Peyer's patch (tissue), 4 donors: ENCODE measurements around the gene LONP2. TPM values are rescaled to one million over a fixed set of nuclear protein-coding genes. Genes with fewer than 3 reads are reported as not detected.

Experiments
- DNase-seq, 3 donors: peaks; one replicate each; pipeline ENCODE4 v3.0.0-alpha.2; 2017 to 2019
- H3K27ac ChIP-seq, 4 donors: fragments of 200-600 bp; sonication (generic); one replicate each; pipeline ENCODE4 v1.5.1; 2016 to 2019
- H3K27me3 ChIP-seq, 2 donors: fragments of 200-600 bp; sonication (generic); one replicate each; pipeline ENCODE4 v1.5.1; 2019
- H3K36me3 ChIP-seq, 3 donors: fragments of 200-600 bp; sonication (generic); one replicate each; pipeline ENCODE4 v1.5.1; 2016 to 2019
- H3K4me1 ChIP-seq, 4 donors: fragments of 200-600 bp; sonication (generic); one replicate each; pipeline ENCODE4 v1.5.1; 2016 to 2019
- H3K4me3 ChIP-seq, 4 donors: fragments of 200-600 bp; sonication (generic); 1 replicate in 3 of 4; 2 replicates in 1 of 4; pipeline ENCODE4 v1.5.1; 2016 to 2019; ENCODE audit warnings: mild to moderate bottlenecking in 1 of 4
- H3K9me3 ChIP-seq, 4 donors: fragments of 200-600 bp; sonication (generic); one replicate each; pipeline ENCODE4 v1.5.1; 2016 to 2019; ENCODE audit warnings: mild to moderate bottlenecking in 1 of 4
- POLR2A ChIP-seq, 2 donors: fragments of 450-650 bp; IDR thresholded peaks; one replicate each; pipeline ENCODE4 v1.5.1; 2017; ENCODE audit warnings: antibody characterized with exemption in 2 of 2, mild to moderate bottlenecking in 2 of 2, moderate library complexity in 2 of 2
- total RNA-seq, 4 donors: library from RNA; depleted of rRNA; stranded (reverse); fragments of >200 nt; gene quantifications; one replicate each; pipeline ENCODE4 v1.1.0, GENCODE V29; 2016
- TF ChIP-seq, protein P1 (sequence below), 6 experiments: fragments of 450-650 bp in 4 of 6; fragments of 200-600 bp in 2 of 6; sonication (generic) in 1 of 6; IDR thresholded peaks; one replicate each; pipeline ENCODE4 v1.5.1; 2017 to 2019; ENCODE audit warnings: antibody characterized with exemption in 6 of 6, mild to moderate bottlenecking in 3 of 6, moderate library complexity in 1 of 6

The LONP2 gene
- total RNA-seq, 4 donors from 2014 or later, result 56.7 to 104 (median 70.7) TPM

DNA sequence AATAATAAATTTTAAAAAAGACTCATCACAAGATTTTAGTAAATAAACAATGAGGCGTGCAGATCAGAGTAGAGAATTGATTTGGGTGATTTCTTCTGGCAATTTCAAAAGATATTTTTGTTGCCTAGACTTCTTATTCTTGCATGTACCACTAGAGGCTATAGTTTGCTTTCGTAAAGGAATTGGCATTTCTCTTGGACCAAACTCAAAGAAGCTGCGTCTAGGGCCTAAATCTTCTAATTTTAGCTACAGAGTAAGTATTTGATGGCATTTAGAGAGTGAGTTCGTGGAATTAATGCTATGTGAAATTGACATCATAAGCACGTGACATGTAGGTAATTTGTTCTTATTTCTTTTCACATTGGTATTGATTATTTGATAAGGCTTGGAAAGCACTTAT, 27.6 kb downstream of the LONP2 start:
- TF ChIP-seq POLR2A (IDR thresholded peaks at IDR 0.05), result no peak
- TF ChIP-seq, protein P1, sequence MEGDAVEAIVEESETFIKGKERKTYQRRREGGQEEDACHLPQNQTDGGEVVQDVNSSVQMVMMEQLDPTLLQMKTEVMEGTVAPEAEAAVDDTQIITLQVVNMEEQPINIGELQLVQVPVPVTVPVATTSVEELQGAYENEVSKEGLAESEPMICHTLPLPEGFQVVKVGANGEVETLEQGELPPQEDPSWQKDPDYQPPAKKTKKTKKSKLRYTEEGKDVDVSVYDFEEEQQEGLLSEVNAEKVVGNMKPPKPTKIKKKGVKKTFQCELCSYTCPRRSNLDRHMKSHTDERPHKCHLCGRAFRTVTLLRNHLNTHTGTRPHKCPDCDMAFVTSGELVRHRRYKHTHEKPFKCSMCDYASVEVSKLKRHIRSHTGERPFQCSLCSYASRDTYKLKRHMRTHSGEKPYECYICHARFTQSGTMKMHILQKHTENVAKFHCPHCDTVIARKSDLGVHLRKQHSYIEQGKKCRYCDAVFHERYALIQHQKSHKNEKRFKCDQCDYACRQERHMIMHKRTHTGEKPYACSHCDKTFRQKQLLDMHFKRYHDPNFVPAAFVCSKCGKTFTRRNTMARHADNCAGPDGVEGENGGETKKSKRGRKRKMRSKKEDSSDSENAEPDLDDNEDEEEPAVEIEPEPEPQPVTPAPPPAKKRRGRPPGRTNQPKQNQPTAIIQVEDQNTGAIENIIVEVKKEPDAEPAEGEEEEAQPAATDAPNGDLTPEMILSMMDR (IDR thresholded peaks at IDR 0.05), result no peak
- Histone ChIP-seq H3K36me3 (peaks cover 0 to 40% (median 0%) of the 10 kb centered on the region in 3 donors), H3K27ac (no peak overlapping the region), H3K4me1 (no peaks in the 10 kb centered on the region), H3K27me3 (no peaks in the 10 kb centered on the region), H3K9me3 (no peaks in the 10 kb centered on the region), H3K4me3 (no peak overlapping the region)
- no peak for DNase-seq

DNA sequence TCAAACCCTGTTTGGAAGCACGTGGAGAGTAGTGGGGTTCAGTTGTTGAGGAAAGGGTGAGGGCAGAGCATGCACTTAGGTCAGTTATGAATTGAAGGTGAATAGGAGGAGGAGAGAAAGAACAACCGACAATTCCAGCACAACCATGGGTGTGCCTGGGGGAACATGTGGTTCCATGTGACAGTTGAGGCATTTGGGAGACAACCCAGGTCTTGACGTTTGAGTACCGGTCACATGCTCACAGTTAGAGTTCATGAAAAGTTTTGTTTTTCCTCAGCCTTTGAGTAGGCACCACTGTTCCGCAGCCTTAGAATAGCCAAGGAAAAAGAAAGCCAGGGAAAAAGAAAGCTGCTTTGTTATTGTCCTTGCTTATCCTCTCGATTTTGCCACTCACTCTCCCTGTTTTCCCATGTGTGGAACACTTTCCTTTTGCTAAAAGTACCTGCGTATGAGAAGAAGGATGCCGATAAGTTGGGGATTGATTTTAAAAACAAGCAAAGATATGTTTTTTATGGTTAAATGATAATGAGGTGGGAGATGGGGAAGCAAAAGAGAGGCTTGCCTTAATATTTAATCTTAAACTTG, 28.8 kb downstream of the LONP2 start:
- no peak for DNase-seq
- Histone ChIP-seq H3K36me3 (peaks cover 0 to 43% (median 0%) of the 10 kb centered on the region in 3 donors), H3K4me3 (no peak overlapping the region), H3K27ac (no peak overlapping the region), H3K9me3 (no peaks in the 10 kb centered on the region), H3K27me3 (no peaks in the 10 kb centered on the region), H3K4me1 (no peaks in the 10 kb centered on the region)
- TF ChIP-seq, protein P1 (IDR thresholded peaks at IDR 0.05), result no peak
- TF ChIP-seq POLR2A (IDR thresholded peaks at IDR 0.05), result no peak

DNA sequence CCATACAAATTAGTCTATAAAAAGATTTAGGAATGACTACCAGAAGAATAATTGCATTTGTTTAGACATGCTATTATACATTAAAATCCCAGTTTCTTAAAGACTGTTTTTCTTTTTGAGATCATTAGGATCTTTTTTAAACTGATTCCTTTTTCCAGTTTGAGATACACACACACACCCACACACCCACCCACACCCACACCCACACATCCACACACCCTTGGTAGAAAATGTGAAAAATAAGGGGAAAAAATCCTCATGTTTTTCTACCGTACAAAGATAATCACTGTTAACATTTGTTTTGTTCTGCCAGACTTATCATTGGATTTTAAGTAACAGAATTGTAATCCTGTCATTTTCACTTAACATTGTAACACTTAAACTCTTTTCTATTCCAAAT, 30.4 kb downstream of the LONP2 start:
- no peak for DNase-seq
- Histone ChIP-seq H3K27me3 (no peaks in the 10 kb centered on the region), H3K4me1 (no peaks in the 10 kb centered on the region), H3K4me3 (no peak overlapping the region), H3K9me3 (no peaks in the 10 kb centered on the region), H3K27ac (no peak overlapping the region), H3K36me3 (peaks cover 0 to 56% (median 0%) of the 10 kb centered on the region in 3 donors)
- no peak for TF ChIP-seq POLR2A (IDR thresholded peaks at IDR 0.05)
- TF ChIP-seq, protein P1 (IDR thresholded peaks at IDR 0.05), result no peak

- DNase-seq, result no peak
- H3K27ac ChIP-seq, result peak overlapping the region in 2 of 4 donors; percentile 6 to 11
Measured at GRCh38 chr16:48276102-48276501, 32.0 kb downstream of the LONP2 start.

DNA sequence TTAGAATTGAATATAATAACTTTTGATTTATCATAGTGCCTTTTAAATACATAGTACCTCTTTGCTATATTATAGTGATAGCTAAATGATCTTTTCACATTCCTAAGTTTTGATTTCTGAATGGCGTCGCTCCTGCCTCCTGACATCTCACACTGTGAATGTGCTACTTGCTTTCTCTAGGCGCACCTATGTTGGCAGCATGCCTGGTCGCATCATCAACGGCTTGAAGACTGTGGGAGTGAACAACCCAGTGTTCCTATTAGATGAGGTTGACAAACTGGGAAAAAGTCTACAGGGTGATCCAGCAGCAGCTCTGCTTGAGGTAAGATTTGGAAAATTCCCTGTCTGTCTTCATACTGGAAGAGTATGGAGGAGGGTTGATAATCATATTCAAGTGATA, 33.1 kb downstream of the LONP2 start:
- H3K27ac ChIP-seq, result no peak overlapping the region
- DNase-seq, result peak in 1 of 3 donors; percentile 53
- H3K9me3 ChIP-seq, result no peaks in the 10 kb centered on the region
- no peak overlapping the region for H3K4me3 ChIP-seq
- H3K4me1 ChIP-seq, result no peaks in the 10 kb centered on the region
- no peak for TF ChIP-seq POLR2A (IDR thresholded peaks at IDR 0.05)
- H3K36me3 ChIP-seq, result peaks cover 0 to 34% (median 0%) of the 10 kb centered on the region in 3 donors
- H3K27me3 ChIP-seq, result no peaks in the 10 kb centered on the region

More at GRCh38 chr16:48276102-48276501, 32.0 kb downstream of the LONP2 start:
- no peaks in the 10 kb centered on the region for H3K4me1 ChIP-seq
- H3K27me3 ChIP-seq, result no peaks in the 10 kb centered on the region
- H3K9me3 ChIP-seq, result no peaks in the 10 kb centered on the region
- peaks cover 0 to 40% (median 0%) of the 10 kb centered on the region in 3 donors for H3K36me3 ChIP-seq
- H3K4me3 ChIP-seq, result no peak overlapping the region
- TF ChIP-seq, protein P1 (IDR thresholded peaks at IDR 0.05), result no peak

DNA sequence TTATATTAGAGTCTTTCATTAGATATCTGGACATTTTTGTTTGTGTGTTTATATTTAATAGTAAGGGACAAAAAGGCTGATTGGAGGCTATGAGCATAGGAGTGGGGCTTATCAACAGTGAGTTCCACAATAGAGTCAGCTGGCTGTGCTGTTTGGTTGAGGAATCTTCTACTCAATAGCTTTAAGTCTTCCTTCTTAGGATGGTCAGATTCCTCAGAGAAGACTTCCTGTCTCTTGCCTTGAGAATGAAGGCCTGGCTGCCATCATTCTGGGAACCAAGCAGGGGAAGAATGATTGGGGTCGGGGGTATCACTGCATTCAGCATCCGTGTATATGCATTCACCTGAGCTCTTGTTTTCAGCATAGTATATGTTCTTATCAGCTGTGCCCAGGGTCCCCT, 35.1 kb downstream of the LONP2 start:
- Histone ChIP-seq H3K4me3 (no peak overlapping the region), H3K27me3 (no peaks in the 10 kb centered on the region), H3K4me1 (no peaks in the 10 kb centered on the region), H3K27ac (no peak overlapping the region), H3K9me3 (no peaks in the 10 kb centered on the region), H3K36me3 (peaks cover 0 to 27% (median 0%) of the 10 kb centered on the region in 3 donors)
- TF ChIP-seq POLR2A (IDR thresholded peaks at IDR 0.05), result no peak
- TF ChIP-seq, protein P1 (IDR thresholded peaks at IDR 0.05), result no peak
- no peak for DNase-seq
